HG03457 (cell line): ENCODE data around the gene NT5C2.
"Not testable (repeated sequence)": the region's sequence is repeated elsewhere in the genome, so short reads cannot be mapped to it uniquely, and the experiment has no call there.

ENCODE experiments used
- ATAC-seq: cut with Tn5 transposase; IDR thresholded peaks from one replicate; pipeline ENCODE4 v1.9.1; 2021; ENCODE audit warnings: moderate number of reproducible peaks; ENCODE audit not compliant: unreplicated experiment

Gene NT5C2

GRCh38 chr10:103167554-103167953, 25.5 kb downstream of the NT5C2 start:
- not testable (repeated sequence) for ATAC-seq

GRCh38 chr10:103166523-103166922, 26.5 kb downstream of the NT5C2 start:
- ATAC-seq, result no peak

GRCh38 chr10:103163766-103164403, 29.2 kb downstream of the NT5C2 start:
- not testable (repeated sequence) for ATAC-seq

- no peak for ATAC-seq
Observed at GRCh38 chr10:103157246-103157645, 35.8 kb downstream of the NT5C2 start.

- no peak for ATAC-seq
Observed at GRCh38 chr10:103155471-103156085, 37.5 kb downstream of the NT5C2 start.

GRCh38 chr10:103154521-103155299, 38.4 kb downstream of the NT5C2 start:
- no peak for ATAC-seq

- no peak for ATAC-seq
Observed at GRCh38 chr10:103153302-103154197, 39.5 kb downstream of the NT5C2 start.

GRCh38 chr10:103149991-103150622, 43.0 kb downstream of the NT5C2 start:
- no peak for ATAC-seq

DNA sequence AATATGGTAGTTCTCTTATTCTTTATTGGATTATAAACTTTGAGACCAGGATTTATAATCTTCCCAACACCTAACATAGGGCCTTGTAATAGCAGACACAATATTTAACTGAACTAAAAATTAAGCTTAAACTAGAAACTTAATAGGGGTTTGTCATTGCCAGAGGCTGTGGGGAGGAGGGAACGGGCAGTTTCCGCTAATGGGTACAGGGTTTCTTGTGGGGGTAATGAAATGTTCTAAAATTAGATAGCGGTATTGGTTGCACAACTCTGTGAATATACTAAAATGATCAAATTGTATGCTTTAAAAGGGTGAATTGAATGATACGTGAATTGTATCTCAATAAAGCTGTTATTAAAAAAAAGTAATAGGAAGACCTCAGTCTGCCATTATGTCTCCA, 45.4 kb downstream of the NT5C2 start:
- ATAC-seq, result no peak

GRCh38 chr10:103145860-103146466, 47.1 kb downstream of the NT5C2 start:
- no peak for ATAC-seq

DNA sequence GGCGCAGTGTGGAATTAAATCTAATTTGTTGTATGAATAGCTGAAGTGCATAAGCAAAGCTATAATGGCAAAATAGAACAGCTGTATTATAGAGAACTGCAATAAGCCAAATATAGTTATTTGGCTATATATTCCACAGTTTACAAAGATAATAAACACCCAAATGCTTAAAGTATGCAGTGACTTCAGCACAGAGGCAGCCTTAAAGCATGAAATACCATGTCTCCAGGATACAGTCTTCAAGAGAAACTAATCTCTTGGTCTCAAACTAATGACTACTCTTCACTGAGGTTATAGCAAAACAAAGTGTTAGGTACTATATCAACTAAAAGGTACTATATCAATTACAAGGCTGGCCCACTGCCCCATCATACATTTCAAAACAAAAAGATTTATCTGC, 48.0 kb downstream of the NT5C2 start:
- no peak for ATAC-seq

GRCh38 chr10:103144041-103144440, 49.0 kb downstream of the NT5C2 start:
- ATAC-seq, result no peak

DNA sequence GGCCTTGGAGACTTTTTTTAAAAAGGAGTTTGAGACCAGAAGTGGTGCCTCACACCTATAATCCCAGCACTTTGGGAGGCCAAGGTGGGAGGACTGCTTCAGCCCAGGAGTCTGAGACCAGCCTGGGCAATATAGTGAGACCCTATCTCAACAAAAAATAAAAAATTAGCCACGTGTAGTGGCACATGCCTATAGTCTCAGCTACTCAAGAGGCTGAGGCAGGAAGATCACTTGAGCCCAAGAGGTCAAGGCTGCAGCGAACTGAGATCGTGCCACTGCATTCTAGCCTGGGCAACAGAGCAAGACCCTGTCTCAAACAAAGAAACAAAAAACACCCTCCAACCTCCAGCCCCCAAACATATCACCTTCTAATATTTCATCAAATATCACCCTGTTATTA, 49.4 kb downstream of the NT5C2 start:
- ATAC-seq, result not testable (repeated sequence)

DNA sequence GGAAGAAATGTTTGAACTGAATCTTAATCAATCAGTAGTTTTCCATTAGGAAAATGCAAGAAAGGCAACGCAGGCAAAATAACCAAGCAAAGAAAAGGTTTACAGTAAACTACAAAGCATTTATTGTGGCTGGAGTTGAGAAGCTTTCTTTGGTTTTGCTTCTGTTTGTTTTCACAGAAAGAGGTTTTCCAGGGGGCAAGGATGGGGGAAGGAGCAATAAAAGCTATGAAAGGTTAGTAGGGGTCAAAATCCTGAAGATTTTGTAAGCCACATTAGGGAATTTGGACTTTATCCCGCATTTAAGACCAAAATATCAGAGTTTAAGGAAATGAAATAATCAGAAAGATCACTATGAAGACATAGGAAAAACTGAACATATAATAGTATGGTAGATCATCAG, 51.1 kb downstream of the NT5C2 start:
- no peak for ATAC-seq

DNA sequence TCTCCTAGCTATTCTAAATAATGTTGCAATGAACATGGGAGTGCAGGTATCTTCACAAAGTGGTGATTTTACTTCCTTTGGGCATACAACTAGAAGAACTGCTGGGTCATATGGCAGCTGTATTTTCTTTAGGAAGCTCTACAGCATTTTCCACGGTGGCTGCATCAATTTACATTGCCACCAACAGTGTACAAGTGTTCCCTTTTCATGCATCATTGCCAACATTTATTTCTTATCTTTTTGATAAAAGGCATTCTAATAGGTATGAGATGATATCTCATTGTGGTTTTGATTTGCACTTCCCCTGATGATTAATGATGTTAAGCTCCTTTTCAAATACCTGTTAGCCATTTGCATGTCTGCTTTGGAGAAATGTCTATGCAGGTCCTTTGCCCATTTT, 52.6 kb downstream of the NT5C2 start:
- ATAC-seq, result no peak

- ATAC-seq, result no peak
Observed at GRCh38 chr10:103139803-103140202, 53.3 kb downstream of the NT5C2 start.

DNA sequence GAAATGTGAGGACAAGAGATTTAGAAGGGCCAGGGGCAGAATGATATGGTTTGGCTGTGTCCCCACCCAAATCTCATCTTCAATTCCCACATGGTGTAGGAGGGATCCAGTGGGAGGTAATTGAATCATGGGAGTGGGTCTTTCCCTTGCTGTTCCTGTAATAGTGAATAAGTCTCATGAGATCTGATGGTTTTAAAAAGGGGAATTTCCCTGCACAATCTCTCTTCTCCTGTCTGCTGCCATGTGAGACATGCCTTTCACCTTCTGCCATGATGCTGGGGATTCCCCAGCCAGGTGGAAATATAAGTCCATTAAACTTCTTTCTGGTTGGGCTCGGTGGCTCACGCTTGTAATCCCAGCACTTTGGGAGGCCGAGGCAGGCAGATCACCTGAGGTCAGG, 57.9 kb downstream of the NT5C2 start:
- not testable (repeated sequence) for ATAC-seq

DNA sequence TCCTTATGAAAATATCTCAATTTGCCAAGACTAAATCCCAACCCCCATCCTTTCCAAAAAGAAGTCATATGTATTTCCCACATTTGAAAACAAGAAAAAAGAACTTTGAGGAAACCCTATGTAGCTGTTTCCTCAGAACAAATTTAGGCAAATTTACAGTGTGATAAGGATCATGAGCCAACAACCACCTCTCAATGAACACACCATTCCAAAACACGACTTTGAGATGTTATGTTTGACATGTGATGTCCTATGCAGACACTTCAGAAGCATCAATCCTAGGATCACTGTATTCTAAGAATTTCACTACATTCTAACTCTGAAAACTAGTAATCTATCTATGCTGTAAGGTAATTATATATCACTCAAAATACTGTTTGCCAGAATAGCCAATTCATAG, 62.2 kb downstream of the NT5C2 start:
- ATAC-seq, result no peak

DNA sequence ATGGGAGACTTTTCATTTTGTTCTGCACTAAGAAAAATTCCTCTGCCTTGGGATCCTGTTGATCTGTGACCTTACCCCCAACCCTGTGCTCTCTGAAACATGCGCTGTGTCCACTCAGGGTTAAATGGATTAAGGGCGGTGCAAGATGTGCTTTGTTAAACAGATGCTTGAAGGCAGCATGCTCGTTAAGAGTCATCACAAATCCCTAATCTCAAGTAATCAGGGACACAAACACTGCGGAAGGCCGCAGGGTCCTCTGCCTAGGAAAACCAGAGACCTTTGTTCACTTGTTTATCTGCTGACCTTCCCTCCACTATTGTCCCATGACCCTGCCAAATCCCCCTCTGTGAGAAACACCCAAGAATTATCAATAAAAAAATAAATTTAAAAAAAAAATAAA, 62.9 kb downstream of the NT5C2 start:
- ATAC-seq, result not testable (repeated sequence)

DNA sequence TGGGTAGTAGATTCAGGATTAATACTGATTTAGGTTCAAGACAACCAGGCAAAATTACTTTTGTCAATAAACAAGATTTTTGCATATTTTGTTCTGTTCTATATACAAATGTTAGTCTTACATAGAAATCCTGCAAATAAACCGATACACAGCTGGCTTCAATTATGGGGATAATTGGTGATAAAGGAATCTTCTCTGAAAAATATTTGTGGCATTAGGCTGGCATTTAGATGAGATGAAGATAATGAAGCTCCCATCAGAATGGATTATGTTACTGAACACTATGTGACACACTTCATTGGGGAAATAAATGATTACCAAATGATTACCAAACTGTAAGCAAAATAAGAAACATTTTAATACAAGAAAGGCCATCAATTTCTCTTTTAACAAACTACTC, 65.8 kb downstream of the NT5C2 start:
- ATAC-seq, result no peak
